Measurements from ENCODE around the gene RHBDL1. TPM values are rescaled to one million over a fixed set of nuclear protein-coding genes. Genes with fewer than 3 reads are reported as not detected.

The RHBDL1 gene
- total RNA-seq = 5.1 and 9.8 TPM in 2 replicates

DNA sequence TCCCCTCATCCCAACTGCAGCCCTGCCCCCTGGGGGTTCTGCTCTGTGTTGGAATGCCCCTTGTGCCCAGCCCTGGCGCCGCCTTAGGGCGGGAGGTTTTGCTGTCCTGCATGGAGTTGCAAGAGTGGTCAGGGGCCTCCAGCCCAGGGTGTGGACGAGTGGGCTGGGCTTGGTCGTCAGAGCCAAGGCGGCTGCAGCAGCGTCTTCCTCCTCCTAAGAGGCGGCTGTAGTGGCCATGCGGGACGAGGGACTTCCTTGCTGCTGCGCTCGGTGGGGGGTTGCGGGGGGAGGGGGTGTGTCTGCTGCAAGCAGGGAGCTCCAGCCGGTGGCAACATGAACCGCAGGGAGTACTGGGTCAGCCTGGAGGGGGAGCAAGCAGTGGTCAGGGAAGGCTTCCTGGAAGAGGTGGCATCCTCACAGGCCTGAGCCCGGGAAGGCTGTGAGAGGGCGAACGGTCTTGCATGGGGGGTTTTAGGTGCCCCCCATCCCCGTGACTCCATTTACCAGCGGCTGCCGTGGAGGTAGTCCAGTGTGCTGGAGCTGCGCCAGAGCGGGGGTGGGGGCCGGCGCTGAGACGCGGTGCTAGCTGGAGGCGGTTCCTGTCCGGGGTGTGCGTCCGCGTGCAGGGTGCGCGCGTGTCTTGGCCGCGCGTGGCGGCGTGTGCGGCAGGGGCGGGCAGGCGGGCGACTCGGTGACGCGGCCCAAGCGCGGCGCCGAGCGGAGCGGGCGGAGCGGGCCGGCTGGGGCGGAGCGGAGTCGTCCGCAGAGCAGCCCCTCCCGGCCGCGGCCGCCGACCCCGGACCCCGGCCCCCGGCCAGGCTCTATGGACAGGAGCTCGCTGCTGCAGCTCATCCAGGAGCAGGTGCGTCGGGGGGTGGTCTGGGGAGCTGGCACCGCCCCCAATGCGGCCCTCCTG is at the start of gene RHBDL1:
TSS of gene RHBDL1 (plus strand) at position 704 of the 916 bp plus-strand sequence. CDS start at position 824, 120 bp downstream.

DNA sequence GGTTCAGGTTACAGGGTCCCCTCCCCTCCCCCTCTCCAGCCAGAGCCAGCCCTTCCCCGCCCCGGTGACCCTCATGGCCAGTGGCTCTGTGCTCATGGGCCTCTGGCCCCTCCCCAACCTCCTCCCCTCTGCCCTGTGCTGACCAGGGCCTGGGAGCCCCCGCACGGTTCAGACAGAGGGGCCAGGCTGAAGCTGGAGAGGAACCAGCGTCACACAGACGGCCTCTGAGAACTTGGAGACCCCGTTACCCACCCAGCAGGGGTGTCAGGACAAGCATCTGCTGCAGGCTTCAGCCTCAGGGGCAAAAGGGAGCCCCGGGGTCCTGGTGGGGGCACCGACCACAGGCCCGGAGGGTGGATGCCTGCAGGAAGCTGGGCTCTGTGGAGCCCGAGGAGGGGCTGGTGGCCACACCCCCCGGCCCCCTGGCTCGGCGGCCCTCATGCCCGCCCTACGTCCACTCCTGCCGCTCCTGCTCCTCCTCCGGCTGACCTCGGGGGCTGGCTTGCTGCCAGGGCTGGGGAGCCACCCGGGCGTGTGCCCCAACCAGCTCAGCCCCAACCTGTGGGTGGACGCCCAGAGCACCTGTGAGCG is 44.6 kb upstream of the RHBDL1 start, which contains the start of gene WFIKKN1:
TSS of gene WFIKKN1 (plus strand) at position 171 of the 591 bp plus-strand sequence. CDS start at position 440, 269 bp downstream.

DNA sequence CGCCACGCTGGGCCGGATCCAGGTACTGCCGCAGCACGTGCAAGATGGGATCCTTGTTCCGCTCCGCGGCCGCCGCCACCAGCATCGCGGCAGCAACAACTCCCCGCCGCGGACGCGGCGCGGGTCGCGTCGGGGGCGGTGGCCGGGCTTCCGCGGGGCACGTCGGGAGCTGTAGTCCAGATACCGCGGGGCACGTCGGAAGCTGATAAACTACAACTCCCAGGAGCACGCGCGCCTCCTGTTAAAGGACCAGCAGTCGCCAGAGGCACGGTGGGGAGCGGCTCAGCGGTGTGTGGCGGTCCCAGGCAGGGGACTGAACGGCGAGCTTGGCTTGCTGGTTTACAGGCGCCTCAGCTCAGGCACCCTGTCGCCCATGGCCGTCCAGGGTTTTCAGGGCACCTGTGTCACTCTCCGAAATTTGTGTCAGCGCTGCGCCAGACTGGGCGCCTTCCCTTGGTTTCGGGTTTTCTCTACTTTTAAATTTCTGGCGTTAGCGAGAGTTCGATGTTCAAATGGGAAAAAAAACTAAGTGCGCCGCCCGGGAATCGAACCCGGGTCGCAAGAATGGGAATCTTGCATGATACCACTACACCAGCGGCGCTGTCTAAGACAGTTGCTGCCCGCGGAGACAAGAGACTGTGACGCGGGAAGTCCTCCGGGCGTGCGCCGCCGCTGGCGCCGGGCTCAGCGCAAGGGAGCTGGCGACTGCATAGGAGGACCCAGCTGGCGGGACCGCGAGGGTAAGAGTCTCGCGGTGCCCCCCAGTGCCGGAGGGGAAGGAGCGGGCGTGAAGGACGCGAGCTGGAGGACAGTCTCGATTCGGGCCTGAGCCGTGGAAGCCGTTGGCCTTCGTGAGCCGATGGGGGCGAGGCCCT is 39.0 kb upstream of the RHBDL1 start, which contains the start of gene METTL26:
TSS of gene METTL26 (minus strand) at position 100 of the 875 bp plus-strand sequence. CDS start at position 85, 15 bp downstream.

DNA sequence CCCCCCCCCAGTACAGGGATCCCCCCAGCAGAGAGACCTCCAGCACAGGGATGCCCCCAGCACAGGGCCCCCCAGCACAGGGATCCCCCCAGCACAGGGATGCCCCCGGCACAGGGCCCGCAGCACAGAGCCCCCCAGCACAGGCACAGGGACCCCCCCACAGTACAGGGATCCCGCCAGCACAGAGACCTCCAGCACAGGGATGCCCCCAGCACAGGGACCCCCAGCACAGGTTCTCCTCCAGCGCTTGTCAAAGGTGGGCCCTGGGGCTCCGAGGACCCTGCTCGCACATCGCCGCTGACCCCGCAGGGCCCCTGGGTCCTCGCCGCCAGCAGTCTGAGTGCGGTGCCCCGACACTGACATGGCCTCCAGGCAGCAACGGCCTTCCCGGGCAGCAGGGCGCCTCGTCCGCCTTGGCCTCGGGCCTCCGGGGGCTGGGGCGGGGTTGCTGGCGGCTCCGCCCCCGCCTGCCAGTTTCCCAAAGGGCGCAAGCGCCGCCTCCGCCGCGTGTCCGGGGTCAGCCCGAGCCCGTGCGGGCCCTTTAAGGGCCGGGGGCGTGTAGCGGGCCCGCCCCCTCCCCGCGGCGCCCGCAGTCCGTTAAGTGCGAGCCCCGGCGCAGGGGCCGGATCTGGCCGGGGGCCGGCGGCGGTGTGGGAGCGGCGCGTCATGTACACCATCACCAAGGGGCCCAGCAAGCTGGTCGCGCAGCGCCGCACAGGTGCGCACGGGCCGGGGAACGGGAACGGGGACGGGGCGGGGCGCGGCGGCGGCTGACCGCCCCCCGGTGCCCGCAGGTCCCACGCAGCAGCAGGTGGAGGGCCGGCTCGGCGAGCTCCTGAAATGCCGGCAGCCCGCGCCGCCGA is 33.9 kb upstream of the RHBDL1 start, which contains the start of gene MCRIP2:
TSS of gene MCRIP2 (plus strand) at position 503 of the 863 bp plus-strand sequence. CDS start at position 667, 164 bp downstream.

DNA sequence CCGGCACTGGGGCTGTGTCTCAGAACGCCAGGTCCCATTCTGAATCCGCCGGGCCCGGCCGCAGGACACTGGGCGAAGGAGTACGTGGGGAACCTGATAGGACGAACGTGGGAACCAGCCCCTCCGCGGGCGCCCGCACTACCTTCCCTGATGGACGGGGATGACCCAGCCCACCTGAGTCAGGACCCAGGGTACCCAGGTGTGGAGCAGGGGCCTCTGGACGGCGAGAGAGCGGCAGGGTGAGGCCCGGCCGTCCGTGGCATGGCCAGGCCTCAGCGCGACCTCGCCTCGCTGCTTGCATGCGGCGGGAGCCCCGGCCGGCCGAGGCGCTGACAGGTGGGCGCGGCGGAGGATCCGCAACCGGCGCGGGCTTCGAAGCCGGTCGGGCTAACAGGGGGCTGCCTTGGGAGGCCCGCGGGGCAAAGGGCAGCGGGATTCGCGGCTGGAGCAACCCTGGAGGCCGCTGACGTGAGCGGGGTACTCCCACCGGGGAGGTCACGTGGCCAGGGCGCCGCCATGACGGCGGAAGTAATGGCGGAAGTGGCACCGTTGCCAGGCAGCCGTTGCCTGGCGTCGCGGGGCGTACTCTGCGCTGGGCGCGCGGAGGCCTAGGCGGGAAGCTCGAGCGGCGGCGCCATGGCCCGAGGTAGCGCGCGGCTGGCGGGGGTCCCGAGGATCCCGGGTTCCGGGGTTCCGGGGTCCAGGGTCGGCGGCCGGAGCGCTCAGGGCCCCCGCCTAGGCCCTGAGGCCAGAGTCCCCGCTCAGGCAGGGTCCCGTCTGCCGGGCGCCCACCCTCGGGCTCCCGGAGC is 26.5 kb upstream of the RHBDL1 start, which contains the start of gene WDR90:
TSS of gene WDR90 (plus strand) at position 585 of the 809 bp plus-strand sequence. CDS start at position 637, 52 bp downstream.

DNA sequence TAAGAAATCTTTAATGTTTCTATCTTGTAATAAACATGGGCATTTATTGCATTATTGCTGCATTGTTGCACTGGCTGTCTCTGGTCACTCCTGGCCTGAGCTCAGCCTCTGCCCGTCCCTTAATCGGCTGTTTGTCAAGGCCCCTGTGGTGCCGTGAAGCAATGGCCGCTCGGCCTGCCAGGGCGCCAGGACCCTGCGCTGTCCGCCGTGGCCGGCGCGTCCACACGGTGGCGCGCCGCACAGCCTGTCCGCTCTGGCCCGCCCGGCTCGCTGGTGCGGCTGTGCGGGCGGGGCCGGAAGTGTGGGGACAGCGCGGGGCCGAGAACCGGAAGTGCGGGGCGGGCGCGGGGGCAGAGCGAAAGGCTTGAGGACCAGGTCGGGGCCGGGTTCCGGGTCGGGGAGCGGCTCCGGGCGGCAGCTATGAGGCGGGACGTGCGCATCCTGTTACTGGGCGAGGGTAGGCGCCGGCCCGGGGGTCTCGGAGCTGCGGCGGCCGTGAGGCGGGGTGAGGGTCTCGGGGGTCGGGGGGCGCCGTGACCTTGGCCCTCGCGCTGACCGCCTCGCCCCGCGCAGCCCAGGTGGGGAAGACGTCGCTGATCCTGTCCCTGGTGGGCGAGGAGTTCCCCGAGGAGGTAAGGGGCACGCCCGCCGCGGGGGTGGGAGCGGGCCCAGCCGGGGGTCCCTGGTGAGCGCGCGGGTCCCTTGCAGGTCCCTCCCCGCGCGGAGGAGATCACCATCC is 7.5 kb upstream of the RHBDL1 start, which contains the start of gene RHOT2:
TSS of gene RHOT2 (plus strand) at position 353 of the 739 bp plus-strand sequence. CDS start at position 421, 68 bp downstream.

DNA sequence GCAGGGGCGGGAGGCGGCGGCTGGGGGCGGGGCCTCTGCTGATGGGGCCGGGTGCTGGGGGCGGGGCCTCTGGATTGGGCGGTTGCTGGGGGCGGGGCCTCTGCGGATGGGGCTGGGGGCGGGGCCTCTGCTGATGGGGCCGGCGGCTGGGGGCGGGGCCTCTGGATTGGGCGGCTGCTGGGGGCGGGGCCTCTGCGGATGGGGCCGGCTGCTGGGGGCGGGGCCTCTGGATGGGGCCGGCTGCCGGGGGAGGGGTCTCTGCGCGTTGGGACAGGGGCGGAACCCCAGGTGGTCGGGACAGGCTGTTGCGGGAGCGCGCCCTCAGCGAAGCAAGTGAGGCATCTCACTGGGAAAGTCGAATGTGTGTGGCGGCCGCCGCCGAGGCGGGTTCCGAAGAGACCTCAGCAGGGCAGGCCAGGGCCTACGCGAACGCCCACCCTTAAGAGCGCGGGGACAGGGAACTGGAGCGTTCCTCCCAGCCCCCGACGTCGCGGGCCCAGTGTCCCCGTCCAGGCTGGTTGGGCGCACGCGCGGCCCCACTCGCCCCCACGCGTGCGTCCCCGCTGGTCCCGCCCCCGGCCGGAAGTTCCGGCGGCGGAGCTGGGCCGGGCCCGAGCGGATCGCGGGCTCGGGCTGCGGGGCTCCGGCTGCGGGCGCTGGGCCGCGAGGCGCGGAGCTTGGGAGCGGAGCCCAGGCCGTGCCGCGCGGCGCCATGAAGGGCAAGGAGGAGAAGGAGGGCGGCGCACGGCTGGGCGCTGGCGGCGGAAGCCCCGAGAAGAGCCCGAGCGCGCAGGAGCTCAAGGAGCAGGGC is 4.5 kb downstream of the RHBDL1 start, which contains the start of gene STUB1:
TSS of gene STUB1 (plus strand) at position 597 of the 811 bp plus-strand sequence. CDS start at position 713, 116 bp downstream.

DNA sequence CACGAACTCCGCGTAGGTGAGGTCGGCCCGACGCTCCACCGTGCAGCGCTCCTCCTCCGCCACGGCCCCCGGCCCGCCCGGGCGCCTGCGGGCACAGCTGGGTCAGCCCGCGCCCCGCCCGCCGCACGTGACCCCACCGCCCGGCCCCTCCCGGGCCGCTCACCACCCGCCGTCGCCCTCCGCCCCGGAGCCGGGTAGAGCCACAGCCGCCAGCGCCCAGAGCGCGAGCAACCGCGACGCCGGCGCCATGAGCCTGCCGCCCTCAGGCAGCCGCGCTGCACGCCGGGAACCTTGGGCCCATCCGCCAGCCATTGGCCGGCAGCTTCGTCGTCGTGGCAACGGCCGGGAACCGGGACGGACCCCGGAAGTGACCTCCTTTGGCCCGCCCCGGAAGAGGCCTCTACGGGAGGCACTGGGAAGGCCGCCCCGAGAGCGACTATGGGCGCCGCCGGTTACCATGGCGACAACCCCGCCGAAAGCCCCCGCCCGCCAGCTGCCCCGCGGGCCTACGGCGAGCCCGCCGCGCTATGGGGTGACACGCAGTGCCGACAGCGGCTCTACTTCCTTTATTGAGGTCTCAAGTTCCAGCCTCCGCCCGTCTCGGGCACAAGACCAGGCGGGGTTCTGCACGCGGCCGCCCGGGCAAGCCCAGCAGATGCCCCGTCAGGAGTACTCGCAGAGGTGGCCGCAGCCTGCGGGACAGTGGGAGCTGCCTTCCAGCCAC is 8.8 kb downstream of the RHBDL1 start, which contains the start of gene JMJD8:
TSS of gene JMJD8 (minus strand) at position 264 of the 724 bp plus-strand sequence. CDS start at position 249, 15 bp downstream.

DNA sequence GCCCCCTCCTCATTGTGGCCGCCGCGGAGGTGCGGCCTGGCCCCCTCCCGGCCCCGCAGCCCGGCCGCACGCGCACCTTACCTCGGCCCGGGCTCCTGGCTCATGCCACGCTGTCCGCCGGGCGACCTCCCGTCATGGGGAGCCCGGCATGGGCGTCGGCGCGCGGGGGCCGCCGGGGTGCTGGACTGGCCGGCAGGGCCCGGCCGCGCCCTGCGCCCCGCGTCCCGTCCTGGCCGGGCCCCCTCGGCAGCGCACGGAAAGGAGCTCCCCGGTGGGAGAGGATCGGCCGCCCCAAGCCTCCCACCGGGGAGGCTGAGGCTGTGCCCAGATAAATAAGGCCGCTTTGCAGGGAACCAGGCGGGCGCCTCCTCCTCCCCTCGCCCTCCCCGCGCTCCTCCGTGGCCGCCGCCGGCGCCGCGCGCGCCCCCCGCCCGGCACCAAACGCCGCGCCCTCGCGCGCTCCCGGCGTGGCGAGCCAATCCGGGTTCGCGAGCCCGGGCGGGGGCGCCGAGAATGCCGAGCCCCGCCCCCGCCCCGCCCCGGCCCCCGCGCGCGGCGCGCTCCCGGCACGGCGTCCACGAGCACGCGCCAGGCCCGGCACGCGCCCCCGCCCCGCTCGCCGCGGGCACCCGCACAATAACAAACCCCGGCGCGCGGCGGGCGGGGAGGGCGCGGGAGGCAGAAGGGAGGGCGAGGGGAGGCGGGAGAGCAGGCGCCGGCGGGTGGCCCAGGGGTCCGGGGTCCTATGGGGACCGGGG is 30.1 kb downstream of the RHBDL1 start, which contains the start of gene FBXL16:
TSS of gene FBXL16 (minus strand) at position 371 of the 758 bp plus-strand sequence. CDS start 8,396 bp downstream, outside the sequence.

DNA sequence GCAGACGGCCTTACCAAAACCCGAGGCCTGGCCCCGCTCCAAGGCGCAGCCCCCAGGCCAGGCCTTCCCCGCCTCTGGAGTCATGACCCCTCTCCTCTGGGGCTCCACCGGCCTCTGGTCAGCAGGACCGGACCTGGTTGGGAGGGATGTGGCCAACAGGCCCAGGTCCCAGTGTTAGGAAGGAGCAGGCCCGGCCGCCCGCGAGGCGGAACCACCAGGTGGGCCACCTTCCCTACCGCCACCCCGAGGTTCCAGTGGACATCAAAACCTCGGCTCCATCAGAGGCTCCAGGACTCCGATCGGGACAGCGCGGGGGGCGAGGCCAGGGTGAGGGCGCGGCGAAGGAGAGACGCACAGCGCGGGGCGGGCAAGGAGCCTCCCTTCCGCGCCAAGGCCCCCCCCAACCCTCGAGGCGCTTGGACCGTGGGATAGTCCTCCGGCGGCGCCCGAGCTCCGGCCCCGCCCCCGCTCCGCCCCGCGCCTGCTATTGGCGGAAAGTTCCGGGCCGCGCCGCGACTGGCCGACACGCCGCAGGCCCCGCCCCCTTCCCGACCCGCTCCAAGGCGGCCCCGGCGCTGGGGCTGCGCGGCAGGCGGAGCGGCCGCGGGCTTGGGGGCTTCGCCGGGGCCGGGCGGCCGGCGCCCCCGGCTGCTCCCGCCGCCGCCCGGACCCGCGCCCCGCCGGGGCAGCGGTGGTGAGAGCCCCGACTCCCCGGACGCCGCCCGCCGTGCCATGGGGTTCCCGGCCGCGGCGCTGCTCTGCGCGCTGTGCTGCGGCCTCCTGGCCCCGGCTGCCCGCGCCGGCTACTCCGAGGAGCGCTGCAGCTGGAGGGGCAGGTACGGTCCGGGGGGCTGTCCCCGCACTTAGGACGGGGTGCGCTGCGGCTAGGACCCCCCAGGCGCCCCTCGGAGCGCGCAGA is 39.3 kb downstream of the RHBDL1 start, which contains the start of gene METRN:
TSS of gene METRN (plus strand) at position 561 of the 919 bp plus-strand sequence. CDS start at position 733, 172 bp downstream.

DNA sequence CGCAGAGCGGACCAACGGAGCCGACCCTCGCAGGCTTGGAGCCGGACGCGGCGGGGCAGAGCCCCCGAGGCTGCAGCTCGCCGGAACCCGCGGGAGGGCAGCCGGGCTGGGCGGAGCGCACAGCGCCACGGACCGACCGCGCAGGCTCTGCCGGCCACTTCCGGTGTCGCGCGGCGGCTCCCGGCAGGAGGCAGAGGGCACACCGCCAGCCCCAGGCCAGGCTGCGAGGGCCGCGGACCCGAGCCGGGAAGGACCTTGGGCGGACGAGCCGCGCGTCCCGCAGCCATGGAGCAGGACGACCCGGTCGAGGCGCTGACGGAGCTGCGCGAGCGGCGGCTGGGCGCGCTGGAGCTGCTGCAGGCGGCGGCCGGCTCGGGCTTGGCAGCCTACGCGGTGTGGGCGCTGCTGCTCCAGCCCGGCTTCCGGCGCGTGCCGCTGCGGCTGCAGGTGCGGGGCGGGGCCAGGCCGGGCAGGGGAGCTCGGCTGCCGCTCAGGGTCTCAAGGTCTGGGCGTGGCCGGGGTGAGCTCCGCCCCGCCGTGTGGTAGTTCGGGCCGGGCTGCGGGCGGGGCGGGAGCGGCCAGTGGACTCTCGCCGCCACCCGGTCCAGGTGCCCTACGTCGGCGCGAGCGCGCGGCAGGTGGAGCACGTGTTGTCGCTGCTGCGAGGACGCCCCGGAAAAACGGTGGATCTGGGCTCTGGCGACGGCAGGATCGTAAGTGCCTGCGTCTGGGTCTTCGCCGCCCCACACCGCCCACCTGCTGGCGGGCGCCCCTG is 45.7 kb downstream of the RHBDL1 start, which contains the start of gene ANTKMT:
TSS of gene ANTKMT (plus strand) at position 157 of the 775 bp plus-strand sequence. CDS start at position 286, 129 bp downstream.

DNA sequence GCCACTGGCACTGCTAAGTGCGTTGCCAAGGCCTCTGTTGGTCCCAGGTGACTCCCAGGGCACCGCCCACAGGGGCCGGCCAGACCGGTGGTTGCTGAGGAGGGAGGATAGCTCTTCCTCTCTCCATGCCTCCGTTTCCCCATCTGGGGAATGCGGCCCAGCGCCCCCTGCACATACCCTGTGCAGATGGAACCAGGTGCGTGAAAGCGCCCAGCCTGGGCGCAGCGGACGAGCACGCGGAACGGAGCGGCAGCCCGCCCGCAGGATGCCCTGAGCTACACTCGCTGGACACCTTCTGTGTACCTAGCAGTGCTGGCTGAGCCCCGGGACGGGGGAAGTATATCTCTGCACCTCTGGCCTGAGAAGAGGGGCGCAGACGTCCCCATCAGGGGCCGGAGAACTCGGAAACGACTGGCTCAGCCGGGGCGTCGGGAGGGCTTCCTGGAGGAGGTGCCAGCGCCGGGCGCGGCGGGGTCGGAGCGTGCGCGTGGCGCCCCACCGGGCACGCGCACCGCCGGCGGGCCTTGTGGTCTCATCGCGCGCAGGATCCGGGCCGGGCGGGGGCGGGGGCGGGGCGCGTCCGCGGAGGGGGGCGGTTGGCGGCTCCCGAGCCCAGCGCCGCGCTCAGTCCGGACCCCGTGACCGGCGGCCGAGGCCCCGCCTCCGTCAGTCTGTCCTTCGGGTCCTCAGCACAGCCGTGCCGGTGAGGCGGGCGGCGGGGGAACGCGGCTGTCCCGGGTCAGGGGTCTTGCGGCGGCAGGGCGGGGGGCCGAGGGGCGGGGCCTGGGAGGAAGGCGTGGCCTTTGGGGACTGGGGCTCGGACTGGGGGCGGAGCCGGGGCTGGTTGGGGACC is 51.2 kb downstream of the RHBDL1 start, which contains the start of the genes CCDC78 and HAGHL:
TSS of gene CCDC78 (minus strand) at position 6 of the 853 bp plus-strand sequence. CDS start 76 bp downstream, outside the sequence.
TSS of gene HAGHL (plus strand) at position 669 of the 853 bp plus-strand sequence. CDS start 404 bp downstream, outside the sequence.

All from hair follicular keratinocyte (primary cell).